HG02885 (cell line): ENCODE measurements around the gene GGA3.

Source experiments
- ATAC-seq: cut with Tn5 transposase; IDR thresholded peaks from one replicate; pipeline ENCODE4 v1.9.1; 2021; ENCODE audit warnings: mild to moderate bottlenecking; ENCODE audit not compliant: unreplicated experiment, poor library complexity

GGA3 gene

DNA sequence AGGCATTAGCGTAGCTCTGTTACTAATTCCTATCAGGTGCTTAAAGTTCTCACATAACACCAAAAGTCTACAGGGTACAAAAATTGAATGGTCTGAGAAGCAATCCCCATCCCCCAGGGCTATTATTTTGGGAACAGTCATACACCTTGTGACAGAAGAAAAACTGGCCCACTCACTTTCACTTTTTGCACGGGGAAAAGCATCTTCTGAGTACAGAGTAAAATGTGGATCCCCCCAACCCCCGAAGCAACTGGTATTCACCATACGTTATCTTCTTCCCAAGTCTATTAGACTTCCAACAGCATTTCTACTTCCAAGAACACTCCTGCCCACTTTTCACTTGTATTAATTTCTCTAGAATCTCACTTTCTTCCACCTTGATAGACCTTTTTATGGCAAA, 11.8 kb downstream of the GGA3 start:
- no peak for ATAC-seq

DNA sequence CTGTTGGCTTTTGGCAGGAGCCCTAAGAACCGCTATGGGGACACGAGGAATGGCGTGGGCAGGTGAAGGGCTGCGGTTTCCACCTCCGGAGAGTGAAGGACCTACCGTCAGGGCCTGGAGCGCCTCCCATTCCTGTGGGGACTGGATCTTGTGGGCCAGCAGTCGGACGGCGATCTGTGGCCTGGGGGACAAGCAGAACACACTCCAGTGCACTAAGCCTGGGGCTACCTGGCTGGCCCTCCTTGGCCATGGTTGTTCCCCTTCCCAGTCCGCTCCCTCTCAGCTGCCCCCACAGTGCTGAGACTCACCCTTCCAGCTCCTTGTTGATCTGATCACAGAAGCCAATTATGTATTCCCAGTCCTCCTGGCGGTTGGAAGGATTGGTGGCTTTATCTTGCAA, 15.0 kb downstream of the GGA3 start:
- no peak for ATAC-seq

DNA sequence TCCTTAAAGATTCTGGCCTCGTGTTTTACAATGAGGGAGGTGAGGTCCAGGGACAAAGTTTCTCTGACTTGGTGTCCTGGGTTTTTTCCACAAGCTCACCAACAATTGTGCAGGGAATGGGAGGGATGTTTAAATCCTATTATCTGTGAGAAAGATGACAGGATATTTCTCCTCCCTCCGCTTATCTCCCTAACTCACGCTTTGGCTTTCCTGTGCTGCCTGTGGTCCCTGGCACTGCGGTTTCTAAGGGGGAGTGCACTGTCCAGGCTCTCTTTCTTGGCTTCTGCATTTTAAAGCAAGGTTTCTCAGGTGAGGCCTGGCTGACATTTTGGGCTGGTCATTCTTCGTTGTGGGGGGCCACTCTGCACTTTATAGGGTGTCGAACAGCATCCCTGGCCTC, 16.4 kb downstream of the GGA3 start:
- ATAC-seq, result no peak

DNA sequence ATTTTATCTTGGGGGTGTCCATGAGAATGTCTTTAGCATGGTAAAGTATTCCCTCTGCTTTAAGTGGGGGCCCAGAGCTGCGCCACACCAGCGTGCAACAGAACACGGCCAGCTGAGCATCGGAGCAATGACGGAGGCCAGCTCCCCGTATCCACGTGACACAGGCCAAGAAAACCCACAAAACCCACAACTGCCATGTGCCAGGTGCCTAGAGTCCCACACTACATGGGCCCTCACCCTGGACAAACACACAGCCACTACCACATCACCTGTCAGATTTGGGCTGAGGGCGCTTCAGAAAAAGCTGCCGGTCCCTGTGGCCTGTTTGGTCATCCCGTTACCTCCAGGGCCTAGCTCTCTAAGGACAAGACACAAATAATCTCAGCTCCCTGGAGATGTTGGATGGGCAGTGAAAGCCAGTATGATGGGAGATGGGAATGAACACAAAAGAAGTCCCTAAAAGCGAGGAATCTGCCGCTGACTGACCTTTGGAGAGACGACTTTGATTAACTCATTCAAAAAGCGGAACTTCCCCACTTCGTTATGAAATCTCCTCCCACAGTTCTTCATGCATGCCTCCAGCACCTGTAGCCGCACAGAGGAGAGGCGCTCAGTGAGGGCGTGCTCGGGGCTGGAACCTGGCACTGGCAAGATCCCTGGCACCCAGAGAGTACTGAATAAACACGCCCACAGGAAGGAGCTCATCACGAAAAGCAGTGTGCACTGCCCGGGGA, 17.1 kb downstream of the GGA3 start:
- ATAC-seq, result peak; percentile 47

DNA sequence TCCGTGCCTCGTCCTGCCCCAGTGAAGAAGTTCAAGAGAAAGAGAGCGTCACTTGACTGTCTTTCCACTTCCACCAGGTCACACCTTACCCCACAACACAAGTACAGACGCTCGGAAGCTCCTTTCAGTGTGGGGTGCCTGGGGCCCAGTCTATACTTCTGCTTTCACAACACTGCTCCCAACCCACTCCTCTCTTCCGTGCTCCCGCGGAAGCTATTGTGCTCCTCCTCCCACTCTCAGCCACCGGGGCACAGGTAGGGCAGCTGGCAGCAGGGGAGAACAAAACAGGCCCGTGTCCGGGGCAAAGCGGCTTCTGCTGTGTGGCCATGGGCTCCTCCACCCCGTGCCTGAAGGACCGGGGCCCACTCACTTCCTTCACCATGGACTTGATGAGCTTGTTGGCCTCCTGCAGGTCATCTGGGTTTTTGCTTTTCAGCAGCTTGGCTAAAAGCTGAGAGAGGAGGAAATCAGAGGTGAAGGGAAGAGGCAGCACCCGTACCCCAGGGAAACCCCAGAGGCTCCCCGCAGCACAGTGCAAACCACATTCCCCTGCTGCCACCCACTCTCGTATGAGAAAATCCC, 18.9 kb downstream of the GGA3 start:
- ATAC-seq, result peak; percentile 58

DNA sequence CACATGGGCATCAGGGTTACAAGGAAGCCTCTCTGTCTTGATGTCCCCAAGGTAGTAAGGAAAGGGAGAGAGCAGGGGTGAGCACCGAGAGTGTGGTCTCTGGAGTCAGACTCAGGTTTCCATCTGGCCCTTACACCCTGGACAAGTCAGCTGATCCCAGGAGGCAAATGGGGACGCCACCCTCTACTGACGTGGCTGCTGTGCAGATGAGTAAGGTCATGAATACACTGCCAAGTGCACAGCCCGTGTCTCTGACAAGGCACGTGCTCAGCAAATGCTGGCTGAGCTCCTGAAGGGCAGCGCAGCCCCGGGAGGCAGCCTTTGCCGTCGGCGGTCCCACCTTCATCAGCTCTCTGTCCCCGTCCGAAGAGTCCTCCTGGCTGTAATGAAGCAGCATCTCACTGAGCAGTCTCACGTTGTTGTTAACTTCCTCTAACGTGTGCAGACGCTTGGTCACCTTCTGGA, 19.4 kb downstream of the GGA3 start:
- ATAC-seq, result no peak

DNA sequence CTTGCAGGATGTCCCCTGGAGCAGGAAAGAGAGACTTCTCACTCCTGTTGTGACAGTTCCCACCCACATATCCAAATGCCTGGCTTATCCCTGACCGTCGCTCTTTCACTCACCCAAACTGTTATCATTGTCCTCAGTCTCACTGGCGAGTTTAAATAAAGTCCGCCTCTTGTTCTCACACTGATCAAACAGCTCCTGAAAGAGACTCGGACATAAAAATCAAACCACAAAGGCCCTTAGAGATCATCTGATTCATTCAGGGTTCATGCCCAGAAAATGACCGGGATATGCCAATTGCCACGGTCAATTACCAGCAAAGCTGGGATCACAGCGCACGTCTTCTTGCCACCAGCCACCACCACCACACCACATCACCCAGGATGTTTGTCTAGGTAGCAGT, 19.9 kb downstream of the GGA3 start:
- ATAC-seq, result no peak

DNA sequence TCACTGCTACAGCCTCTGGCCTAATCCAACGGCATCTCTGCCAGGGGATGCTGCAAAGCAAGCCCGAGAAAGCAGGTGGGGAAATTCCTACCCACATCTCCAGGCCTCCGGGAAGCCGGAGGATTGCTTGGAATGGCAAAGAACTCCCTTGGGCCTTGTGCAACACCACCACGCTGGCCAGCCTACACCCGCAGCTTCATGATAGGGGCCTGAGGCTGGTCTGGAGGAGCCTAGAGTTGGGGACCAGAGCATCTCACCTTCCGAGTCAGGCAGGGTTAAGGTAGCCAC, 20.3 kb downstream of the GGA3 start:
- no peak for ATAC-seq

DNA sequence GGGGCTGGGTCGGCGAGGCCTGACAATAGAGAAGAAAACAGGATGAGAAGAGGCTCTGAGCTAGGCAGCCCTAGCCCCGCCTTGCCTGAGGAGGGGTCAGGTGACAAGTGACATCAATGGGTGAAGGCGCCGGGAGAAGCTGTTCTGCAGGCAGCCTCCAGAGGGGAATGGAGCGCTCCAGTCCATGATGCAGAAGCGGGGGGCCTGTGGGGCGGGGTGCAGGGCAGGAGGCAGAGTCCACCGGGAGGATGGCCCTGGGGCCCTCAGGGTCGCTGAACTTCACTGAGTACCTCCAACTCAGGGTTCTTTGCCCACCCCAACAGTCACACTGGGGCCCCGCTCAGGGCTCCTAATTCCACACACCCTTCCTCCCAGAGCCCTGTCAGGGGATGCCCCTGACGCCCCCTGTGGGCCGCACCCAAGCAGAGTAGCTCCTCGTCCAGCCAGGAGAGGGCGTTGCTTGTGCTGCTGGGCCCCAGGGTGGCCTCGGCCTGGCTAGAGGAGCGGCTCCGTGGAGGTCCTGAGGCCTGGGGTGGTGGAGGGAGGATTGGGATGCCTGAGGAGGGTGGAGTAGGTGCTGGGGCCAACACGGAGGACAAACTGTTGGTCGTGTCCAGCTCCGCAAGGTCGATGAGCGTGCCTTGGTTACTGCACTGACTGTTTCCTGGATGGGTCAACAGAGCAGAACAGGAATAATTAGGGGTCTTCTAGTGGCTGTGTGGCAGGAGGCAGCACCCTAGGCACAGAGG, 20.8 kb downstream of the GGA3 start:
- ATAC-seq, result no peak

DNA sequence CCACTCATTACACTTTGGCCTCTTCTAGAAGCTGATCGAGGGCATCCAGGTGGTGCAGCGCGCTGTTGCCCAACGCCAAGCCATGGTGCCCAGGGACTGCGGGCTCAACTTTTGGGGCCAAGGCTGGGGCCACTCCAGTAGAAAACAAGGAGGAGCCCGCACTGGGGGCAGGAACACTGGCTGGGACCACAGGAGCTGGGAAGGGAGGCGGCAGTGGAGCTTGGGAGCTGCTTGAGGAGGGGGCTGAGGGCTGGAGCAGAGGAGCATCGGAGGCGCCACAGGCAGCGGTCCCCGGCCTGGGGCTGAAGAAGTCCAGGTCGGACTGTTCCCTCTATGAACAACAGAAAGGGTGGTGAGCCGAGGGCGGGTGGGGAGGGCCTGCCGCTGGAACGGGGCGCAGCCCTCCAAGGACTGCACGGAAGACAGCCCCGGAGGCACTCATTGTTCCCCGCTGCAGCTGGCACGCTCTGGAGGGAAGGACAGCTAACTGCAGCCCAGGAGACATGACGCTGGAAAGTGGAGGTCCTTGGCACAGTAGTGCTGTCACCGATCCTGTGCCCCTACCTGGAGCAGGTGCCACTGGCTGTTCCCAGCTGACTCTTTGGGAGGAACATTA, 21.5 kb downstream of the GGA3 start:
- ATAC-seq, result no peak

DNA sequence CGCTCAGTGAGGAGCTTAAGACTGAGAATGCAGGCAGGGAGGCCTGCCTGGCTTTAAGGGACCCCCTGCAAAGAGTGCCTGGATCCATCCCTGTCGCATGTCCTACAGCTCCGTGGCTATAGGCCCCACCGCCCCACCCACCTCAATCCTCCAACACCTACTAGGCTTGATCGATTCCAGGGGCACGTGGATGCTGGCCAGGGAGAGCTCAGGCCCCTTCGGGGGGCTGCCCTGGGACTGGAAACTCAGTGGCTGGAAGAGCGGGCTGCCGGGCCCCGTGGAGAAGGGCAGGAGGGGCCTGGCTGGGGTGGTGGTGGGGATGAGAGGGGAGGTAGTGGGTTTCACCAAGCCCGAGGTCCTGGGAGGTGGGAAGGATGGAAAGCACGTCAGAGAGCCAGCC, 22.2 kb downstream of the GGA3 start:
- no peak for ATAC-seq

DNA sequence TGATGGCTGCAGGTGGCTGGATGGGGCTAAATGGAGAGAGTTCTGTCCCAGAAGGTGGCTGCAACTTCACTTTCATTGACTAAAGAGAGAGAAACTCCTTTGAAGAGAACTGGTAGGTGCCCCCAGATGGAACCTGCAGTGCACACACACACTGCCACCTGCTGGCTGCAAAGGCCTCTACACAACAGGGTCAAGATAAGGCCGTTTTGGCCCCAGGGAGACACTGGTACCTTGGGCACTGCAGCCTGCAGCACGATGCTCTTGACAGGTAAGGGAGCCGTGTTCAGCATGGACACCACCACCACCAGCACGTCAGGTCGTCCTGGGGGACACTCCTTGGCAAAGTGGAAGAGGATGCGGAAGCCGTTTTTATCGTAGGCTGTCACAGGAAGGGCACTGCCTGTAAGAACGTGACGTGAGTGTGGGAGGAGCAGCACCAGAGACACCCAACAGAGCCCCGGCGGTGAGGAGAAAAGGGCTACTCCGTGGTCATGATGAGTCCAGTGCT, 22.7 kb downstream of the GGA3 start:
- no peak for ATAC-seq

DNA sequence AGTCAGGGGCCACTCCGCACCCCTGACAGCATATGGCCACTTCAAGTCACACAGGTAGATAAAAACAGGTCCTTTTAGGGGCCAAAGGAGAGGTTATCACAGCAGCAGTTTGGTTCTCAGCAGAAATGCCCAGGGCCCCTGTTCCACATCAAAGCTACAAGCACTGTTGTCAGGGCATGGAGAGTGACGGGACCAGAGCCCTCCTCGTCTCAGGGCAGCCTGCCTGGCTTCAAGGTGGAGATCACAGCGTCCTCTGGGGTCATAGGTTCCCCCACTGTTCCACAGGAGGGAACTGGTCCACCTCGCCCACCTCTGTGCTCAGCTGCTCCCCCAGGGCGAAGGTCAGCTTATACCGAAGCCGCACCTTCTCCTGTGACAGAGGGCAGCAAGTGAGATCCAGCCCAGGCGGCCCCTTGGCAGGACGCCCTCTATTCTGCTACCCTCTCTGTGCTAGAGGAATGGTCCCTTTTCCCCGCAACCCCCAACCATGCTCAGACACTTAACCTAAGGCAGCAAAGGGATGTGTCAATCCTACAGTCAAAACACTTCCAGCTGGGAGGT, 23.3 kb downstream of the GGA3 start:
- ATAC-seq, result no peak

DNA sequence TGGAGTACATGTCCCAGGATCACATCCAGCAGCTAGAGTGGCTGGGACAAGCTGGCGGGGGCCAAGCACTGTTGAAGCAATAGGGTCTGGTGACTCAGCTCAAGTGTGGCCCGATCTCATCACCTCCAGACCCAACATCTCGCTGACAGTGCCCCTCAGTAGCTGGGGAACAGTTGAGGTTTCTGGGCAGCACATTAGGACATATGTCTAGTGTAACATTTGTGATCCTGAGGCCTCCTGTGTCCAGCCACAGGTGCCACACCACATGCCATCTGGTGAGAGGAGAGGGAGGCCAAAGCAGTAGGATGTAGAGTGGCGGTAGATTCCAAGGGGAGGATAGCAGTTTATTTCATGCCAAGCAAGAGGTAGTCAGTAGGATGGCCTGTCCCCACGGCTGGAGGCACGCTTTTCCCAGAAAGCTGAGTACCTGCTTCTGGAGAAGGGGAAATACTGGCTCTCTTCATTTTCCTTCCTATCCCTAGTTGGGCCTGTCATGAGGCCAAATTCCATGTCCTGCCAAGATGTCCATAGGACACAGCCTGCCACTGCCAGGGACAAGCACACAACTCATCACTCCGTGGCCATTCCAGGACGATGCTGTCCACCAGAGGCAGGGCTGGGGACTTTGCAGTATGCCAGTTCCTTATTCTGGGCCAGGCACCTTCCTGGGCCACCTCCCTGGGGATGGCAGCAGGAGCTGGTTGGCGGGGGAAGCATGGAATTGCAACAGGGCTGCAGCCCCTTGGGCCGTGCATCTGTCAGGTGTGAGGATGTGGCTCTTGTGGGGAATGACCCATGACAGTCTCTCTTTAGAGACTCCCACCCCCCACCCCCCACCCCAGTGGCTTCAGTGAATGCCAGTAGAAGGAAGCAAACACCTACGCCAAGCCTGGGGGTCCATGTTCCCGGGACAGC, 24.0 kb downstream of the GGA3 start:
- no peak for ATAC-seq

DNA sequence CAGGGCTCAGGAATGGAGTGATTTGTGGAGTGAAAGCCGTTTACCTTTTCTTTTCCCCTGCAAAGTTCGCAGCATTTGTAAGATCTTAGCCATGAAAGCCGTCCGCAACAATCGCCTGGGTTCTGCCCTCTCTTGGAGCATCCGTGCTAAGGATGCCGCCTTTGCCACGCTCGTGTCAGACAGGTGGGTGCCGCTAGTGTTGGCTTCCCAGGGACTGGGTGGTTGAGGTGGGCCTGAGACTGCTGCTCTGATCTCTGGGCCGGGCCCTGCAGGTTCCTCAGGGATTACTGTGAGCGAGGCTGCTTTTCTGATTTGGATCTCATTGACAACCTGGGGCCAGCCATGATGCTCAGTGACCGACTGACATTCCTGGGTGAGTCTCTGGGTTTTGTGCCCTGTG, 28.6 kb downstream of the GGA3 start:
- no peak for ATAC-seq

DNA sequence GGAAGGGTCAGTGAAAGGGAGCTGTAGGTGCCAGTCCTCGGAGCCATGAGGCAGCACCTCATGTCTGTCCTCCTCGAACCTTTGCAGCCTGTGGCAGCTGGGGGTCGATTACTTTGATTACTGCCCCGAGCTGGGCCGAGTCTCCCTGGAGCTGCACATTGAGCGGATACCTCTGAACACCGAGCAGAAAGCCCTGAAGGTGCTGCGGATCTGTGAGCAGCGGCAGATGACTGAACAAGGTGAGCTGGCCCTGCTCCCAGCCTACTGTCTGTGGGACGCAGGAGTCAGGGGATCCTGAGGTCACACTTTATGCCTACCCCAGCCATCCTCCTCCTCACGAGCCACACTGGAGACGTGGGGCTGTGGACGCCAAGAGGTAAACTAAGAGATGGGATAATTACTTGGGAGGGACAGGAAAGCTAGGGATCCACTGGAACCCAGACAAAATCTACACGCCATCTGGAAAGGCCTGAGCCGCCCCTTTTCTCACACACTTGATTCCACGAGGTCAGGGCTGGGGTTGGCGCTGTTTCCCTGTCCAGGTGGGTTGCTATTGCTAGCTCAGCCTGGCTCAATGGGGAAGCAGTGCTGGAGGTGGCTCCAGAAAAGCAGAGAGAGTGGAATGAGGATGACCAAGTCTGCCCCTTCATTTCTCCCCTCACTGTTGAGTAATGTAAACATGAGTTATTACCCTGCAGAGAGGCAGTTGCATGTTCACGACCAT, 29.5 kb downstream of the GGA3 start:
- ATAC-seq, result no peak

DNA sequence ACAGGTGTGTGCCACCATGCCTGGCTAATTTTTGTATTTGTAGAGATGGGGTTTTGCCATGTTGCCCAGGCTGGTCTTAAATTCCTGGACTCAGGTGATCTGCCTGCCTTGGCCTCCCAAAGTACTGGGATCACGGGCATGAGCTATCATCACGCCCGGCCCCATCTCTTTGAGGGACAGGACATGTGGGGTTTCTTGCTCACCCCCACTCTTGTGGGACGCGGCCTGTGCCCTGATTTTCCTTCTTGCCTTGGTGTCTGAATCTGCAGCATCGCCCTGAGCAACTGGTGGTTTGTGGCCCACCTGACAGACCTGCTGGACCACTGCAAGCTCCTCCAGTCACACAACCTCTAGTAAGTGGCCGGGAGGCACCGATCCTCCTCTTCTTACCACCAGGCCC, 30.3 kb downstream of the GGA3 start:
- no peak for ATAC-seq

DNA sequence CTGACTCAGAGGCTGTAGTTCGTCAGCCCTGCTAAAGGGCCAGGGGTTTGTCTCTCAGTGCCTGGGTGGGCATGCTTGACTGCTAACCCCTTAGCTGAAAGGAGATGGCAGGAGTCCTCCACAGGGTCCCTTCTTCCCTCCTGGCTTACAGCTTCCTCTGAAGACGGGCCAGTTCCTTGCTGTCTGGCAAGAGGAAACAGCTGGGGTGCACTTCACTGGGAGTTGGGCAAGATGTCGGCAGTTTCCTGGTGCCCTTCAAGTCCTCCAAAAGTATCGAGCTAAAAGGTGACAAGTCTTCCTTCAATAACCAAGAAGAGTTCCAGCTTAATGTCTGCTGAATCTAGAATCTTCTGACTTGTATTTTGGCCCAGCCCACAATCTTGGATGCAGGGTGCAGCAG, 32.6 kb downstream of the GGA3 start:
- ATAC-seq, result no peak

DNA sequence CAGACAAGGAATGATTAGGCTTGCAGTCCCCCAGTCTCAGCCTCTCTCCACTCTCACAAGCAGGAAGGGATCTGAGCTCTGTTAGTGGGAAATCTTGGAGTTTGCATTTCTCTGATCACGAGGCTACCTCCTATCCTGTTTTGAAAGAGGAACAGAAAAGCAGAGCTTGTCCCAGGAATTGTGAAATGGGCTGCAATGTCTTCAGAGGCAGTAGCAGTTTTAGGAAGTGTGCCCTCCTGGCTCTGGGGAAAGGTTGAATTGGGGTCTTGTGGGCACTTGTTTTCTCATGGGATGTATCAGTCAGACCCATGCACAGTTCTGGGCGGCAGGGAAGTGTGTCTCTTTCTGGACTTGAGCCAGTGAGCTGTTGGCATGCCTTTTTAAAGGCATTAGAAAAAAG, 33.1 kb downstream of the GGA3 start:
- no peak for ATAC-seq
